ENCODE measurements around the gene ARHGAP23. TPM values are rescaled to one million over a fixed set of nuclear protein-coding genes. Genes with fewer than 3 reads are reported as not detected.

Gene ARHGAP23
- polyA plus RNA-seq, 1 donor (not counting 4 experiments of a cell fraction or from before 2014, with no cell fraction given), result 6.1 TPM

DNA sequence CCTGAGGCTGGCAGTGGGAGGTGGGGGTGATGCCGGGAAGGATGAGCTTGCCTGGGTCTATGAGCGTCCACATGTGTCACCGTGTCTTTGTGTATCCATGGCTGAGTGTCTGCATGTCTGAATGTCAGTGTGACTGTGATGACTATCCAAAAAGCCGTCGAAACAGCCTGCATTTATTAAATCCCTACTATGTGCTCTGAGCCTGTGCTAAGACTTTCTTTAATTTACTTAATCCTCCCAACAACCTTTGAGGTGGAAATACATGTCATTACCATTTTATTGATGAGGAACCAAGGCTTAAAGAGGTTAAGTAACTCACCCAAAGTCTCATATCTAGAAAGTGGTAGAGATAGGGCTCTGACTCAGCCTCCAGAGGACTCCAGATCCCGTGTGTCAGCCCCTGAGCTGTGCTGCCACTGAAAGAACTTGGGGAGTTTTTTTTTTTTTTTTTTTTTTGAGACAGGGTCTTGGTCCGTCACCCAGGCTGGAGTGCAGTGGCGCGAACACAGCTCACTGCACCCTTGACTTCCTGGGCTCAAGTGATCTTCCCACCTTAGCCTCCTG lies 20.0 kb downstream of the ARHGAP23 start:
- no peak overlapping the region for H3K4me3 ChIP-seq (ENCODE audit: control insufficient read depth in 2 of 3, extremely low read depth in 1 of 3, insufficient read depth in 2 of 3, low read depth in 1 of 3, low read length in 3 of 3)
- H3K4me2 ChIP-seq (ENCODE audit: control insufficient read depth, extremely low read depth, insufficient read depth, low read depth, low read length), result peak overlapping the region; percentile 19
- H3K9me1 ChIP-seq (ENCODE audit: control insufficient read depth, extremely low read depth, insufficient read depth, low read length), result no peaks in the 10 kb centered on the region
- H3K27ac ChIP-seq (ENCODE audit: control insufficient read depth, insufficient read depth, low read length), result peak overlapping the region; percentile 26
- H3K4me1 ChIP-seq (ENCODE audit: control insufficient read depth, extremely low read depth, insufficient read depth, low read length), result peaks cover 65% of the 10 kb centered on the region
- no peaks in the 10 kb centered on the region for H3K27me3 ChIP-seq (ENCODE audit: control insufficient read depth, extremely low read depth, insufficient read depth, low read length)
- H3K9me3 ChIP-seq (ENCODE audit: control insufficient read depth, low read depth, low read length), result no peaks in the 10 kb centered on the region
- TF ChIP-seq EZH2 (IDR thresholded peaks at IDR 0.05; ENCODE audit: low read length), result no peak
- TF ChIP-seq, protein P1, sequence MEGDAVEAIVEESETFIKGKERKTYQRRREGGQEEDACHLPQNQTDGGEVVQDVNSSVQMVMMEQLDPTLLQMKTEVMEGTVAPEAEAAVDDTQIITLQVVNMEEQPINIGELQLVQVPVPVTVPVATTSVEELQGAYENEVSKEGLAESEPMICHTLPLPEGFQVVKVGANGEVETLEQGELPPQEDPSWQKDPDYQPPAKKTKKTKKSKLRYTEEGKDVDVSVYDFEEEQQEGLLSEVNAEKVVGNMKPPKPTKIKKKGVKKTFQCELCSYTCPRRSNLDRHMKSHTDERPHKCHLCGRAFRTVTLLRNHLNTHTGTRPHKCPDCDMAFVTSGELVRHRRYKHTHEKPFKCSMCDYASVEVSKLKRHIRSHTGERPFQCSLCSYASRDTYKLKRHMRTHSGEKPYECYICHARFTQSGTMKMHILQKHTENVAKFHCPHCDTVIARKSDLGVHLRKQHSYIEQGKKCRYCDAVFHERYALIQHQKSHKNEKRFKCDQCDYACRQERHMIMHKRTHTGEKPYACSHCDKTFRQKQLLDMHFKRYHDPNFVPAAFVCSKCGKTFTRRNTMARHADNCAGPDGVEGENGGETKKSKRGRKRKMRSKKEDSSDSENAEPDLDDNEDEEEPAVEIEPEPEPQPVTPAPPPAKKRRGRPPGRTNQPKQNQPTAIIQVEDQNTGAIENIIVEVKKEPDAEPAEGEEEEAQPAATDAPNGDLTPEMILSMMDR (optimal IDR thresholded peaks at IDR 0.05 in 1 of 3, IDR thresholded peaks at IDR 0.05 in 1 of 3, conservative IDR thresholded peaks at IDR 0.05 in 1 of 3; ENCODE audit: extremely low read depth in 1 of 3, insufficient read depth in 2 of 3, low read length in 3 of 3), result no peak
- dilution Hi-C loops (cut with MboI; ENCODE audit: extremely low pct_ligation_motif_present, low sequenced_read_pairs), result no loop called here
- peaks cover 3% of the 10 kb centered on the region for H4K20me1 ChIP-seq (ENCODE audit: control insufficient read depth, extremely low read depth, insufficient read depth, low read length)
- no peak for DNase-seq (ENCODE audit: low read depth, low spot score)
- H2AFZ ChIP-seq (ENCODE audit: control insufficient read depth, low read length), result no peak overlapping the region
- H3K36me3 ChIP-seq (ENCODE audit: control insufficient read depth in 2 of 2, extremely low read depth in 1 of 2, insufficient read depth in 2 of 2, low read length in 2 of 2), result no peaks in the 10 kb centered on the region
- H3K9ac ChIP-seq (ENCODE audit: control insufficient read depth, extremely low read depth, insufficient read depth, low read length), result no peak overlapping the region
- H3K79me2 ChIP-seq (ENCODE audit: control insufficient read depth, insufficient read depth, low read length), result no peaks in the 10 kb centered on the region
- FAIRE-seq, result no peak

DNA sequence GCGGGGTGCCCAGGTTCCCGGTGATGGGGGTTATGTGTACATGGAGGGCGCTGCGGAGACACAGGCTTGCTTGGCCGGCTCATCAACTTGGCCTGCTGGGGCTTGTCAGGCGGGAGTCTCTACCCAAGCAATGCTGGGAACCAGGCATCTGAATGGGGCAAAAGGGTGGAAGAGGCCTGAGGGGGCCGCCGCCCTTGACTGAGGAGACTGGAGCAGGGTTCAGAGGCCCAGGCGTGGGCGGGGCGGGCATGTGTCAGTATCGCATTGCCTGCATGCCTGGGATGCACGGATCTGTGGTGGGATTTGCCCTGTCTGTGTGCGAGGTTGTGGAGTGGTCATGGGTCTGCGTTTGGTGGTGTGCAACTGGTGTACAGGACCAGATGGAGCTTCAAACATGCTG lies 21.1 kb downstream of the ARHGAP23 start:
- peaks cover 63% of the 10 kb centered on the region for H3K4me1 ChIP-seq (ENCODE audit: control insufficient read depth, extremely low read depth, insufficient read depth, low read length)
- H3K27me3 ChIP-seq (ENCODE audit: control insufficient read depth, extremely low read depth, insufficient read depth, low read length), result no peaks in the 10 kb centered on the region
- H3K4me2 ChIP-seq (ENCODE audit: control insufficient read depth, extremely low read depth, insufficient read depth, low read depth, low read length), result peak overlapping the region; percentile 62
- no peaks in the 10 kb centered on the region for H3K9me1 ChIP-seq (ENCODE audit: control insufficient read depth, extremely low read depth, insufficient read depth, low read length)
- DNase-seq (ENCODE audit: low read depth, low spot score) (peak; percentile 78), FAIRE-seq (no peak)
- H3K9ac ChIP-seq (ENCODE audit: control insufficient read depth, extremely low read depth, insufficient read depth, low read length), result no peak overlapping the region
- dilution Hi-C loops (cut with MboI; ENCODE audit: extremely low pct_ligation_motif_present, low sequenced_read_pairs), result no loop called here
- TF ChIP-seq, protein P1 (optimal IDR thresholded peaks at IDR 0.05 in 1 of 3, IDR thresholded peaks at IDR 0.05 in 1 of 3, conservative IDR thresholded peaks at IDR 0.05 in 1 of 3; ENCODE audit: extremely low read depth in 1 of 3, insufficient read depth in 2 of 3, low read length in 3 of 3), result peak in 1 of 3 experiments; percentile 13
- no peak for TF ChIP-seq EZH2 (IDR thresholded peaks at IDR 0.05; ENCODE audit: low read length)
- H2AFZ ChIP-seq (ENCODE audit: control insufficient read depth, low read length), result peak overlapping the region; percentile 34
- H3K79me2 ChIP-seq (ENCODE audit: control insufficient read depth, insufficient read depth, low read length), result no peaks in the 10 kb centered on the region
- H3K27ac ChIP-seq (ENCODE audit: control insufficient read depth, insufficient read depth, low read length), result peak overlapping the region; percentile 65
- H3K9me3 ChIP-seq (ENCODE audit: control insufficient read depth, low read depth, low read length), result no peaks in the 10 kb centered on the region
- H4K20me1 ChIP-seq (ENCODE audit: control insufficient read depth, extremely low read depth, insufficient read depth, low read length), result no peaks in the 10 kb centered on the region
- no peak overlapping the region for H3K4me3 ChIP-seq (ENCODE audit: control insufficient read depth in 2 of 3, extremely low read depth in 1 of 3, insufficient read depth in 2 of 3, low read depth in 1 of 3, low read length in 3 of 3)
- no peaks in the 10 kb centered on the region for H3K36me3 ChIP-seq (ENCODE audit: control insufficient read depth in 2 of 2, extremely low read depth in 1 of 2, insufficient read depth in 2 of 2, low read length in 2 of 2)

All from keratinocyte (primary cell).